Measurements from ENCODE around the gene BCL11B.

- no peak for TF ChIP-seq PATZ1 (CRISPR knock-in tag; IDR thresholded peaks at IDR 0.05; ENCODE audit: borderline replicate concordance)
- TF ChIP-seq BRD9 (IDR thresholded peaks at IDR 0.05; ENCODE audit: low read depth, partially characterized antibody), result no peak
- no peak for TF ChIP-seq SMAD3 (CRISPR knock-in tag; conservative IDR thresholded peaks at IDR 0.05)
- TF ChIP-seq RAD21 (CRISPR knock-in tag; conservative IDR thresholded peaks at IDR 0.05 in 1 of 2, IDR thresholded peaks at IDR 0.05 in 1 of 2), result no peak
- TF ChIP-seq ETS1 (conservative IDR thresholded peaks at IDR 0.05; ENCODE audit: control insufficient read depth, low read depth, low read length), result no peak
- TF ChIP-seq CREB3 (tag; conservative IDR thresholded peaks at IDR 0.05; ENCODE audit: low read depth), result no peak
These were observed 61.7 kb downstream of the BCL11B start for GRCh38 chr14:99210333-99210732.
